Endothelial cell of umbilical vein (primary cell): Measurements from ENCODE around the gene RGS7. TPM values are rescaled to one million over a fixed set of nuclear protein-coding genes. Genes with fewer than 3 reads are reported as not detected.

Experiments used
- BruUV-seq: library from RNA; stranded (reverse); fragments of 400-500 nt; replicated peaks from 2 replicates; lab custom pipeline; 2021; lab: Mats Ljungman, UMichigan
- CTCF ChIA-PET: fragments of 300-600, 350-600 bp; sonication (Branson Sonifier 250); formaldehyde crosslinking; loops from one replicate; lab custom pipeline; 2021; ENCODE audit warnings: antibody characterized with exemption, inconsistent platforms; lab: Charles Lee
- POLR2A ChIA-PET: fragments of 300-600, 350-600 bp; sonication (Branson Sonifier 250); formaldehyde crosslinking; loops from one replicate; lab custom pipeline; 2021; ENCODE audit warnings: antibody characterized with exemption, inconsistent platforms; lab: Charles Lee
- DNase-seq: peaks from one replicate; pipeline ENCODE4 v3.0.0-alpha.2; 2011; ENCODE audit warnings: low read depth, low spot score
- FAIRE-seq: peaks from 2 replicates; lab custom pipeline; 2011; peaks lifted over from hg19 to GRCh38; lab: Jason Lieb, UNC
- H2AFZ ChIP-seq: 2 replicates; pipeline ENCODE4 v1.6.0; 2012; ENCODE audit warnings: low read depth, low read length, control low read depth, inconsistent platforms
- H3K27ac ChIP-seq: 2 replicates; pipeline ENCODE4 v1.5.1; 2011; ENCODE audit warnings: low read depth, mild to moderate bottlenecking, control low read depth, low read length, moderate library complexity; ENCODE audit not compliant: insufficient read depth
- H3K27me3 ChIP-seq, 2 experiments: 2 replicates each; pipeline versions ENCODE4 v1.6.0 to v1.6.1; 2011; ENCODE audit warnings: low read length in 2 of 2, mixed read lengths in 1 of 2; ENCODE audit not compliant: control insufficient read depth in 2 of 2, insufficient read depth in 2 of 2
- H3K36me3 ChIP-seq, 2 experiments: 2 replicates in 1 of 2; 3 replicates in 1 of 2; pipeline ENCODE4 v1.5.1; 2011; ENCODE audit warnings: low read length in 2 of 2, mild to moderate bottlenecking in 1 of 2, moderate library complexity in 1 of 2; ENCODE audit not compliant: control insufficient read depth in 2 of 2, insufficient read depth in 2 of 2; ENCODE audit errors: extremely low read depth in 1 of 2
- H3K4me1 ChIP-seq: 3 replicates; pipeline ENCODE4 v1.5.1; 2011; ENCODE audit warnings: mild to moderate bottlenecking, low read length; ENCODE audit not compliant: control insufficient read depth, insufficient read depth; ENCODE audit errors: extremely low read depth
- H3K4me2 ChIP-seq: 2 replicates; pipeline ENCODE4 v1.6.1; 2011; ENCODE audit warnings: low read length, control low read depth, mixed read lengths; ENCODE audit not compliant: insufficient read depth
- H3K4me3 ChIP-seq, 3 experiments: fragments of 200-600 bp in 1 of 3; sonication (generic), shearing (Covaris generic) in 1 of 3; replicated peaks in 1 of 3; 2 replicates each; pipeline ENCODE4 v1.5.1; 2011 to 2016; ENCODE audit warnings: control low read depth in 3 of 3, low read length in 3 of 3, mild to moderate bottlenecking in 2 of 3, inconsistent platforms in 1 of 3, low read depth in 1 of 3, moderate library complexity in 1 of 3; ENCODE audit not compliant: insufficient read depth in 1 of 3
- H3K79me2 ChIP-seq: 2 replicates; pipeline ENCODE4 v1.6.0; 2012; ENCODE audit warnings: low read length, inconsistent platforms; ENCODE audit not compliant: control insufficient read depth, insufficient read depth
- H3K9ac ChIP-seq: replicated peaks from 2 replicates; pipeline ENCODE3; 2011; ENCODE audit warnings: low read length, control low read depth; ENCODE audit not compliant: insufficient read depth; ENCODE audit errors: extremely low read depth
- H3K9me1 ChIP-seq: replicated peaks from 3 replicates; pipeline ENCODE4 v1.6.0; 2011; ENCODE audit warnings: mild to moderate bottlenecking, low read length; ENCODE audit not compliant: control insufficient read depth, insufficient read depth; ENCODE audit errors: extremely low read depth
- H3K9me3 ChIP-seq: replicated peaks from 2 replicates; pipeline ENCODE4 v1.5.1; 2012; ENCODE audit warnings: low read length, inconsistent platforms; ENCODE audit not compliant: control insufficient read depth, insufficient read depth
- H4K20me1 ChIP-seq: replicated peaks from 2 replicates; pipeline ENCODE3; 2011; ENCODE audit warnings: mild to moderate bottlenecking, low read length; ENCODE audit not compliant: control insufficient read depth, insufficient read depth; ENCODE audit errors: extremely low read depth
- EZH2 ChIP-seq: IDR thresholded peaks from 2 replicates; pipeline ENCODE4 v1.6.1; 2012; ENCODE audit warnings: borderline replicate concordance, low read depth, mild to moderate bottlenecking, moderate library complexity, low read length, inconsistent platforms; ENCODE audit not compliant: severe bottlenecking
- FOS ChIP-seq: IDR thresholded peaks from 2 replicates; pipeline ENCODE4 v1.6.1; 2011; ENCODE audit warnings: mild to moderate bottlenecking, low read length, moderate library complexity, borderline replicate concordance; ENCODE audit not compliant: insufficient read depth
- GATA2 ChIP-seq: IDR thresholded peaks from 2 replicates; pipeline ENCODE4 v1.7.0; 2011; ENCODE audit warnings: low read depth, mild to moderate bottlenecking, moderate library complexity, mixed read lengths, low read length; ENCODE audit not compliant: insufficient read length, insufficient read depth
- JUN ChIP-seq: IDR thresholded peaks from 2 replicates; pipeline ENCODE4 v1.6.1; 2011; ENCODE audit warnings: borderline replicate concordance, low read depth; ENCODE audit not compliant: insufficient read length, insufficient read depth
- MAX ChIP-seq: IDR thresholded peaks from 2 replicates; pipeline ENCODE4 v1.6.1; 2011; ENCODE audit not compliant: insufficient read depth, insufficient read length
- MYC ChIP-seq: IDR thresholded peaks from one replicate; pipeline ENCODE4 v1.6.1; 2011; ENCODE audit warnings: mild to moderate bottlenecking, low read depth, low read length
- POLR2A ChIP-seq: IDR thresholded peaks from 2 replicates; pipeline ENCODE4 v1.6.1; 2012; ENCODE audit warnings: low read depth, mild to moderate bottlenecking, control low read depth, low read length
- POLR2AphosphoS5 ChIP-seq: IDR thresholded peaks from 2 replicates; pipeline ENCODE4 v1.6.1; 2012; ENCODE audit warnings: low read depth, mild to moderate bottlenecking, control low read depth, low read length, moderate library complexity; ENCODE audit not compliant: insufficient read depth
- dilution Hi-C: fragments of 300-500 bp; cut with MboI; formaldehyde crosslinking; loops from one replicate; pipeline ENCODE4 v1.15.0; 2019; ENCODE audit warnings: low sequenced_read_pairs; ENCODE audit not compliant: extremely low pct_ligation_motif_present
- intact Hi-C: fragments of 100-400 bp; cut with micrococcal nuclease; formaldehyde crosslinking; loops from one replicate; pipeline ENCODE4 v1.10.0; 2022
- polyA plus RNA-seq, 4 experiments: library from polyadenylated mRNA; depleted of rRNA in 3 of 4; stranded (reverse) in 3 of 4; unstranded in 1 of 4; fragments of >200 nt; gene quantifications; 2 replicates each; pipeline versions ENCODE4 v1.2.1 to v1.2.3, GENCODE V29; 2011 to 2012; ENCODE audit warnings: missing spikeins in 1 of 4
- total RNA-seq: library from RNA; stranded (reverse); gene quantifications from 2 replicates; pipeline ENCODE4 v1.2.3, GENCODE V29; 2021
- TF ChIP-seq, protein P1 (sequence below), 2 donors: IDR thresholded peaks; 1 replicate in 1 of 2; 2 replicates in 1 of 2; pipeline ENCODE4 v1.5.1; 2011; ENCODE audit warnings: low read length in 2 of 2, mild to moderate bottlenecking in 2 of 2, moderate library complexity in 2 of 2, control low read depth in 1 of 2, inconsistent platforms in 1 of 2, low read depth in 1 of 2; ENCODE audit not compliant: insufficient read depth in 1 of 2; ENCODE audit errors: extremely low read depth in 1 of 2

Gene RGS7
- total and polyA plus RNA-seq, 2 donors (not counting 3 experiments of a cell fraction or from before 2014, with no cell fraction given), result 0.43 to 0.44 TPM

- FAIRE-seq (no peak), DNase-seq (no peak)
- dilution Hi-C loops, result no loop called here
- Histone ChIP-seq H3K27ac (no peak overlapping the region), H3K4me2 (no peak overlapping the region), H3K4me1 (no peaks in the 10 kb centered on the region), H3K27me3 (no peaks in the 10 kb centered on the region), H3K9me1 (no peaks in the 10 kb centered on the region), H3K9me3 (no peaks in the 10 kb centered on the region), H3K79me2 (no peaks in the 10 kb centered on the region), H3K36me3 (no peaks in the 10 kb centered on the region), H3K9ac (no peak overlapping the region), H3K4me3 (no peak overlapping the region), H2AFZ (no peak overlapping the region), H4K20me1 (no peaks in the 10 kb centered on the region)
- intact Hi-C loops, result no loop called here
- no TSS peak for BruUV-seq
- ChIA-PET CTCF (no interaction called here), POLR2A (no interaction called here)
- TF ChIP-seq MAX, result no peak
- TF ChIP-seq POLR2A, result no peak
- TF ChIP-seq FOS, result no peak
- no peak for TF ChIP-seq EZH2
- TF ChIP-seq, protein P1, sequence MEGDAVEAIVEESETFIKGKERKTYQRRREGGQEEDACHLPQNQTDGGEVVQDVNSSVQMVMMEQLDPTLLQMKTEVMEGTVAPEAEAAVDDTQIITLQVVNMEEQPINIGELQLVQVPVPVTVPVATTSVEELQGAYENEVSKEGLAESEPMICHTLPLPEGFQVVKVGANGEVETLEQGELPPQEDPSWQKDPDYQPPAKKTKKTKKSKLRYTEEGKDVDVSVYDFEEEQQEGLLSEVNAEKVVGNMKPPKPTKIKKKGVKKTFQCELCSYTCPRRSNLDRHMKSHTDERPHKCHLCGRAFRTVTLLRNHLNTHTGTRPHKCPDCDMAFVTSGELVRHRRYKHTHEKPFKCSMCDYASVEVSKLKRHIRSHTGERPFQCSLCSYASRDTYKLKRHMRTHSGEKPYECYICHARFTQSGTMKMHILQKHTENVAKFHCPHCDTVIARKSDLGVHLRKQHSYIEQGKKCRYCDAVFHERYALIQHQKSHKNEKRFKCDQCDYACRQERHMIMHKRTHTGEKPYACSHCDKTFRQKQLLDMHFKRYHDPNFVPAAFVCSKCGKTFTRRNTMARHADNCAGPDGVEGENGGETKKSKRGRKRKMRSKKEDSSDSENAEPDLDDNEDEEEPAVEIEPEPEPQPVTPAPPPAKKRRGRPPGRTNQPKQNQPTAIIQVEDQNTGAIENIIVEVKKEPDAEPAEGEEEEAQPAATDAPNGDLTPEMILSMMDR (IDR thresholded peaks at IDR 0.05; ENCODE audit: extremely low read depth in 1 of 2, insufficient read depth in 1 of 2, low read depth in 1 of 2, low read length in 2 of 2), result no peak
- TF ChIP-seq MYC, result no peak
- TF ChIP-seq POLR2AphosphoS5, result no peak
- no peak for TF ChIP-seq GATA2
- no peak for TF ChIP-seq JUN
Observed at GRCh38 chr1:241390526-241390925, 33.5 kb upstream of the RGS7 start.
